Esophagus muscularis mucosa (tissue), 3 donors: ENCODE data around the gene STK24.

Experiments
- EP300 ChIP-seq: sonication (generic); formaldehyde crosslinking; IDR thresholded peaks from one replicate; pipeline ENCODE4 v1.6.1; 2017; ENCODE audit warnings: antibody characterized with exemption
- TF ChIP-seq, protein P1 (sequence below), 3 experiments: fragments of 200-600 bp in 2 of 3; fragments of 450-650 bp in 1 of 3; sonication (generic) in 2 of 3; IDR thresholded peaks; one replicate each; pipeline ENCODE4 v1.5.1; 2017 to 2019; ENCODE audit warnings: antibody characterized with exemption in 3 of 3, mild to moderate bottlenecking in 2 of 3, moderate library complexity in 1 of 3

DNA sequence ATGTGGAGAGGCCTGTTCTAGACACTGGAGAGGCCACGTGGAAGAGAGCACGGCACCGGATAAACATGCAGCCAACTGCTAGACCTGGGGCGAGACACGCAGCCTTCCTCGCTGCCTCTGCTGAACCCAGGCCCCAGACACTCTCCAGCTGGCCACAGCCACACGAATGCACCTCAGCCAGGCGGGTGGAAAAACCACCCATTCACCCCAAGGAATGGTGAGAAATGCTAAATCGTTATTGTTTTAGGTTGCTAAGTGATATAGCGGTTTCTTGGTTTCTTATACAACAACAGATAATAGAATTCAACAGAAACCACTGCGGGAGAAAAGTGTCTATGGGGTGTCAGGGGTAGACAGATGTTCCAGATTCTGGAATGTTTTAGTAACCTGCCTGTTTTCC lies 52.5 kb downstream of the STK24 start:
- TF ChIP-seq, protein P1, sequence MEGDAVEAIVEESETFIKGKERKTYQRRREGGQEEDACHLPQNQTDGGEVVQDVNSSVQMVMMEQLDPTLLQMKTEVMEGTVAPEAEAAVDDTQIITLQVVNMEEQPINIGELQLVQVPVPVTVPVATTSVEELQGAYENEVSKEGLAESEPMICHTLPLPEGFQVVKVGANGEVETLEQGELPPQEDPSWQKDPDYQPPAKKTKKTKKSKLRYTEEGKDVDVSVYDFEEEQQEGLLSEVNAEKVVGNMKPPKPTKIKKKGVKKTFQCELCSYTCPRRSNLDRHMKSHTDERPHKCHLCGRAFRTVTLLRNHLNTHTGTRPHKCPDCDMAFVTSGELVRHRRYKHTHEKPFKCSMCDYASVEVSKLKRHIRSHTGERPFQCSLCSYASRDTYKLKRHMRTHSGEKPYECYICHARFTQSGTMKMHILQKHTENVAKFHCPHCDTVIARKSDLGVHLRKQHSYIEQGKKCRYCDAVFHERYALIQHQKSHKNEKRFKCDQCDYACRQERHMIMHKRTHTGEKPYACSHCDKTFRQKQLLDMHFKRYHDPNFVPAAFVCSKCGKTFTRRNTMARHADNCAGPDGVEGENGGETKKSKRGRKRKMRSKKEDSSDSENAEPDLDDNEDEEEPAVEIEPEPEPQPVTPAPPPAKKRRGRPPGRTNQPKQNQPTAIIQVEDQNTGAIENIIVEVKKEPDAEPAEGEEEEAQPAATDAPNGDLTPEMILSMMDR (IDR thresholded peaks at IDR 0.05) = no peak
- TF ChIP-seq EP300 = no peak
